Testis (tissue), 3 donors: Measurements from ENCODE around the gene TBXA2R. TPM values are rescaled to one million over a fixed set of nuclear protein-coding genes. Genes with fewer than 3 reads are reported as not detected.

Source experiments
- DNase-seq: peaks from one replicate; pipeline ENCODE4 v3.0.0-alpha.2; 2019
- H3K27ac ChIP-seq, 2 donors: fragments of 200-600 bp; sonication (generic); one replicate each; pipeline ENCODE4 v1.5.1; 2019
- H3K27me3 ChIP-seq: fragments of 200-600 bp; sonication (generic); one replicate; pipeline ENCODE4 v1.5.1; 2019
- H3K36me3 ChIP-seq: fragments of 200-600 bp; sonication (generic); one replicate; pipeline ENCODE4 v1.5.1; 2017; ENCODE audit warnings: low read depth; ENCODE audit errors: missing control alignments
- H3K4me1 ChIP-seq: fragments of 200-600 bp; sonication (generic); one replicate; pipeline ENCODE4 v1.5.1; 2019
- H3K4me3 ChIP-seq, 2 donors: fragments of 200-600 bp; sonication (generic); one replicate each; pipeline ENCODE4 v1.5.1; 2017 to 2019
- H3K9me3 ChIP-seq: fragments of 200-600 bp; sonication (generic); one replicate; pipeline ENCODE4 v1.5.1; 2017
- POLR2A ChIP-seq: fragments of 450-650 bp; IDR thresholded peaks from one replicate; pipeline ENCODE4 v1.6.1; 2017; ENCODE audit warnings: antibody characterized with exemption, mild to moderate bottlenecking, moderate library complexity
- WGBS, 2 donors: methylation state at CpG; one replicate each; pipeline ENCODE4 v1.1.5; 2018; 5-methylcytosine and 5-hydroxymethylcytosine counted together
- intact Hi-C: fragments of 100-400 bp; cut with DNase I; formaldehyde crosslinking; loops from one replicate; pipeline ENCODE4 v1.15.1; 2023; ENCODE audit warnings: low total_unique reads
- polyA plus RNA-seq: library from polyadenylated mRNA; stranded (reverse); fragments of 350-450 nt; fragmentation: Illumina TruSeq; extraction: RNeasy Lipid Tissue Mini Kit (QIAGEN cat#74804); gene quantifications from one replicate; pipeline ENCODE4 v1.2.3, GENCODE V29; 2014; ENCODE audit warnings: low read depth, low replicate concordance; ENCODE audit not compliant: insufficient read depth
- total RNA-seq, 2 donors: library from RNA; depleted of rRNA; stranded (reverse); fragments of >200 nt; gene quantifications; one replicate each; pipeline ENCODE4 v1.2.3, GENCODE V29; 2016
- TF ChIP-seq, protein P1 (sequence below), 3 experiments: fragments of 450-650 bp in 2 of 3; fragments of 200-600 bp in 1 of 3; sonication (generic) in 1 of 3; IDR thresholded peaks; one replicate each; pipeline ENCODE4 v1.5.1; 2016 to 2019; ENCODE audit warnings: antibody characterized with exemption in 3 of 3, mild to moderate bottlenecking in 2 of 3, moderate library complexity in 1 of 3

TBXA2R gene
- total and polyA plus RNA-seq, 3 donors from 2014 or later = 1.3 to 3.2 (median 1.8) TPM

DNA sequence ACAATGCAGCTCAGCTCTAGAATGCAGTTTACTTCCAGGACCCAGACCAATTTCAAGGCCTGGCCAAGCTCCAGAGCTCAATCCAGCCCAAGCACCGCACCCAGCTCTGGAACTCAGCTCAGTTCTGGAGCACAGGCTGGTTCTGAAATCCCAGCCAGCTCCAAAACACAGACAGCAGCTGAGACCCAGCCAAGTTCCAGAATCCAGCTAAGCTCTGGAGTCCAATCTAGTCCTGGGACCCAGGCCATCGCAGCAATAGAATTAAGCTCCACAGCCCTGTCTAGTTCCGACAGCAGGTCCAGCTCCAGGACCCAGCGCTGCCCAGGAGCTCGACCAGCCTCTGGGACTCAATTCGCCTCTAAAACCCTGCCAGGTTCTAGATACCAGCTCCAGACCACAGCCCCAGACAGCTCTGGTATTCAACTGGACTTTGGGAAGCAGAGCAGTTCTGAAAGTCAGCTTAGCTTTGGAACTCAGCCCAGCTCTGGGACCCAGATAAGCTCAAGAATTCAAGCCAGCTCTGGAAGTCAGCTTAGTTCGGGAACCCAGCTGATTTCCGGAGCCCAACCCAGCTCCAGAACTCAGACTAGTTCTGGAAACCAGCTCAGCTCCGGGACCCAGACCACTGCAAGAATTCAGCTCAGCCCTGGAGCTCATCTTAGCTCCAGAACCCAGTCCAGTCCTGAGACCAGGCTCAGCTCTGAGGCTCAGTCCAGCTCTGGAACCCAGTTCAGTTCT is 14.6 kb downstream of the TBXA2R start:
- 73 to 79% methylated on average over 8 to 9 of the region's 9 CpGs for WGBS, 2 donors
- TF ChIP-seq POLR2A = no peak
- TF ChIP-seq, protein P1, sequence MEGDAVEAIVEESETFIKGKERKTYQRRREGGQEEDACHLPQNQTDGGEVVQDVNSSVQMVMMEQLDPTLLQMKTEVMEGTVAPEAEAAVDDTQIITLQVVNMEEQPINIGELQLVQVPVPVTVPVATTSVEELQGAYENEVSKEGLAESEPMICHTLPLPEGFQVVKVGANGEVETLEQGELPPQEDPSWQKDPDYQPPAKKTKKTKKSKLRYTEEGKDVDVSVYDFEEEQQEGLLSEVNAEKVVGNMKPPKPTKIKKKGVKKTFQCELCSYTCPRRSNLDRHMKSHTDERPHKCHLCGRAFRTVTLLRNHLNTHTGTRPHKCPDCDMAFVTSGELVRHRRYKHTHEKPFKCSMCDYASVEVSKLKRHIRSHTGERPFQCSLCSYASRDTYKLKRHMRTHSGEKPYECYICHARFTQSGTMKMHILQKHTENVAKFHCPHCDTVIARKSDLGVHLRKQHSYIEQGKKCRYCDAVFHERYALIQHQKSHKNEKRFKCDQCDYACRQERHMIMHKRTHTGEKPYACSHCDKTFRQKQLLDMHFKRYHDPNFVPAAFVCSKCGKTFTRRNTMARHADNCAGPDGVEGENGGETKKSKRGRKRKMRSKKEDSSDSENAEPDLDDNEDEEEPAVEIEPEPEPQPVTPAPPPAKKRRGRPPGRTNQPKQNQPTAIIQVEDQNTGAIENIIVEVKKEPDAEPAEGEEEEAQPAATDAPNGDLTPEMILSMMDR (IDR thresholded peaks at IDR 0.05) = no peak
- H3K36me3 ChIP-seq = no peaks in the 10 kb centered on the region
- H3K4me1 ChIP-seq = no peaks in the 10 kb centered on the region
- intact Hi-C loops = no loop called here
- H3K4me3 ChIP-seq = no peak overlapping the region
- H3K27ac ChIP-seq = no peak overlapping the region
- H3K27me3 ChIP-seq = no peaks in the 10 kb centered on the region
- peak; percentile 51 for DNase-seq
- no peaks in the 10 kb centered on the region for H3K9me3 ChIP-seq

DNA sequence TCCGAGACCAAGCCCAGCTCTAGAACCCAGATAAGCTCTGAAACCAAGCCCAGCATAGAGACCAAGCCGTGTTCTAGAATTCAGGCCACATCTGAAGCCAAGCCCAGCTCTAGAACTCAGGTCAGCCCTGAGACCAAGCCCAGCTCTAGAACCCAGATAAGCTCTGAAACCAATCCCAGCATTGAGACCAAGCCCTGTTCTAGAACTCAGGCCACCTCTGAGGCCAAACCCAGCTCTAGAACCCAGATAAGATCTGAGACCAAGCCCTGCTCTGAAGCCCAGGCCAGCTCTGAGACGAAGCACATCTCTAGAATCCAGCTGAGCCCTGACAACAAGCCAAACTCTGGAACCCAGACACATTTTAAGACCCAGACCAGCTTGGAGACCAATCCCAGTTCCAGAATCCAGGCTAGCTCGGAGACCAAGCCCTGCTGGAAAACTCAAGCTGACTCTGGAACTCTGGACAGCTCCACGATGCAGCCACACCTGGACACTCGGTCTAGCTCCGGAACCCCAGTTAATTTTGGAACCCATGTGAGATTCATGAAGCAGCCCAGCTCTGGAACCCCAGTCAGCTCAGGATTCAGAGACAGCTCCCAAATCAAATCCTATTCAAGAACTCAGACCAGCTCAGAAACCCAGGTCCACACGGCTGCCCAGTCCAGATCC is 15.6 kb downstream of the TBXA2R start:
- no peak overlapping the region for H3K4me3 ChIP-seq
- H3K27ac ChIP-seq = no peak overlapping the region
- intact Hi-C loops = no loop called here
- H3K9me3 ChIP-seq = no peaks in the 10 kb centered on the region
- WGBS, 2 donors = 53 to 94% methylated on average over 2 to 8 of the region's 8 CpGs
- no peaks in the 10 kb centered on the region for H3K4me1 ChIP-seq
- TF ChIP-seq, protein P1 (IDR thresholded peaks at IDR 0.05) = no peak
- no peak for TF ChIP-seq POLR2A
- no peaks in the 10 kb centered on the region for H3K27me3 ChIP-seq
- no peak for DNase-seq
- H3K36me3 ChIP-seq = no peaks in the 10 kb centered on the region

DNA sequence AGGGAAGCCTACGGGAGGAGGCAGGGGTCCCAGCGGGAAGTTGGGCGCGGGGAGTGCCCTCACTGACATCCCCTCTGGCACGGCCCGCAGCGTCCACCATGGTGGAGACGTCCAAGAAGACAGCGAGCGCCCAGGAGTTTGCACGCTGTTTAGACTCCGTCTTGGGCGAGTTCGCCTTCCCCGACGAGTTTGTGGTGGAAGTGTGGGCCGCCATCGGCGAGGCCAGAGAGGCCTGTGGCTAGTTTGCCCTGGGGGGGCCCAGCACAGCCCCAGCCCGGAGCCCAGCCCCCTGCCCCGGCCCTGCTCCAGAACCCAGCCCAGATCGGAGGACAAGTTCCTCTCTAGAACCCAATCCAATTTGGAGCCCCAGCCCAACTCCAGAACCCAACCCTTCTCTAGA is 16.7 kb downstream of the TBXA2R start:
- intact Hi-C loops = no loop called here
- WGBS, 2 donors = 93 to 94% methylated on average over 13 to 22 of the region's 22 CpGs
- no peaks in the 10 kb centered on the region for H3K4me1 ChIP-seq
- no peak for DNase-seq
- H3K27me3 ChIP-seq = no peaks in the 10 kb centered on the region
- H3K9me3 ChIP-seq = no peaks in the 10 kb centered on the region
- TF ChIP-seq, protein P1 (IDR thresholded peaks at IDR 0.05) = no peak
- TF ChIP-seq POLR2A = no peak
- no peak overlapping the region for H3K27ac ChIP-seq
- no peaks in the 10 kb centered on the region for H3K36me3 ChIP-seq
- H3K4me3 ChIP-seq = no peak overlapping the region

DNA sequence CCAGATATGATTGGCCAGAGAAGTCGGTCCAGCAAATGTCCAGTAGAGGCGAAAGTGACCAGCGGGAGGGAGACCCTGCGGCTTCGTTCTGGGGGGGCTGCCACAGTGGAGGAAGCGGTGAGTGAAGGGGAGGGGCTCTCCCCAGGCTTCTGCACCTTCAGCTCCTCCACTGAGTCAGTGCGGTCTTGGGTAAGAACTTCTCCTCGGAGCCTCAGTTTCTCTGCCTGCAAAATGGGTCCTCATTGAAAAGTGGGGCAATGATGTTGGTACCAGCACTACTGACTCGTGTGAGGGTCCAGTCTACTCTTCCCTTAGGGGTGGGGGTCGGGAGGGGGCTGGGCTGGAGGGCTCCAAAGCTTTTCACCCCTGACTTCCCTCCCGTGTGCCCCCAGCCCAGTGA is 17.2 kb downstream of the TBXA2R start:
- DNase-seq = no peak
- TF ChIP-seq, protein P1 (IDR thresholded peaks at IDR 0.05) = no peak
- TF ChIP-seq POLR2A = no peak
- intact Hi-C loops = no loop called here
- Histone ChIP-seq H3K27ac (no peak overlapping the region), H3K4me3 (no peak overlapping the region), H3K4me1 (no peaks in the 10 kb centered on the region), H3K9me3 (no peaks in the 10 kb centered on the region), H3K27me3 (no peaks in the 10 kb centered on the region), H3K36me3 (no peaks in the 10 kb centered on the region)
- WGBS, 2 donors = 88% methylated on average over 11 of the region's 11 CpGs
